Trophoblast cell (in vitro differentiated cells and primary cell): ENCODE measurements around the gene VSX2.

Experiments used
- DNase-seq, 2 donors: peaks; one replicate each; pipeline ENCODE4 v3.0.0-alpha.2; 2016
- H2AFZ ChIP-seq: 2 replicates; pipeline ENCODE4 v1.6.1; 2013; ENCODE audit warnings: low read length, moderate library complexity, mild to moderate bottlenecking; ENCODE audit not compliant: insufficient read depth, poor library complexity
- H2AK5ac ChIP-seq: 2 replicates; pipeline ENCODE4 v1.6.1; 2013; ENCODE audit warnings: mild to moderate bottlenecking, low read length
- H2BK120ac ChIP-seq: 2 replicates; pipeline ENCODE4 v1.6.1; 2013; ENCODE audit warnings: low read length, mild to moderate bottlenecking, moderate library complexity; ENCODE audit not compliant: insufficient read depth, poor library complexity
- H2BK12ac ChIP-seq: 2 replicates; pipeline ENCODE4 v1.6.1; 2013; ENCODE audit warnings: mild to moderate bottlenecking, low read length, moderate library complexity
- H2BK5ac ChIP-seq: 2 replicates; pipeline ENCODE4 v1.6.1; 2013; ENCODE audit warnings: low read length, low read depth, moderate library complexity, mild to moderate bottlenecking; ENCODE audit not compliant: poor library complexity
- H3K14ac ChIP-seq: 2 replicates; pipeline ENCODE4 v1.6.1; 2013; ENCODE audit warnings: mild to moderate bottlenecking, low read length
- H3K18ac ChIP-seq: 2 replicates; pipeline ENCODE4 v1.6.1; 2013; ENCODE audit warnings: mild to moderate bottlenecking, low read length
- H3K23ac ChIP-seq: 2 replicates; pipeline ENCODE4 v1.6.1; 2013; ENCODE audit warnings: low read length
- H3K27ac ChIP-seq: 2 replicates; pipeline ENCODE4 v1.5.1; 2013; ENCODE audit warnings: low read depth, mild to moderate bottlenecking, inconsistent platforms, low read length, moderate library complexity
- H3K27me3 ChIP-seq: 2 replicates; pipeline ENCODE4 v1.6.1; 2013; ENCODE audit warnings: inconsistent platforms, mild to moderate bottlenecking, low read length, moderate library complexity; ENCODE audit not compliant: insufficient read depth
- H3K36me3 ChIP-seq, 2 experiments: 1 replicate in 1 of 2; 2 replicates in 1 of 2; pipeline ENCODE4 v1.6.1; 2013; ENCODE audit warnings: low read length in 2 of 2, mild to moderate bottlenecking in 2 of 2, moderate library complexity in 1 of 2; ENCODE audit not compliant: insufficient read depth in 2 of 2, control insufficient read depth in 1 of 2
- H3K4ac ChIP-seq: 2 replicates; pipeline ENCODE4 v1.6.1; 2013; ENCODE audit warnings: low read depth, mild to moderate bottlenecking, low read length, moderate library complexity
- H3K4me1 ChIP-seq, 2 experiments: 1 replicate in 1 of 2; 2 replicates in 1 of 2; pipeline ENCODE4 v1.6.1; 2013; ENCODE audit warnings: low read length in 2 of 2, mild to moderate bottlenecking in 2 of 2, moderate library complexity in 1 of 2; ENCODE audit not compliant: insufficient read depth in 2 of 2, control insufficient read depth in 1 of 2
- H3K4me2 ChIP-seq: 2 replicates; pipeline ENCODE4 v1.6.1; 2013; ENCODE audit warnings: inconsistent platforms, mild to moderate bottlenecking, low read length, moderate library complexity
- H3K4me3 ChIP-seq: 2 replicates; pipeline ENCODE4 v1.5.1; 2013; ENCODE audit warnings: mild to moderate bottlenecking, low read depth, low read length, inconsistent platforms
- H3K79me1 ChIP-seq: one replicate; pipeline ENCODE4 v1.6.1; 2013; ENCODE audit warnings: low read length
- H3K79me2 ChIP-seq: 2 replicates; pipeline ENCODE4 v1.6.1; 2013; ENCODE audit warnings: low read length, mild to moderate bottlenecking; ENCODE audit not compliant: control insufficient read depth, insufficient read depth, poor library complexity
- H3K9ac ChIP-seq: 2 replicates; pipeline ENCODE4 v1.6.1; 2013; ENCODE audit warnings: mild to moderate bottlenecking, low read length
- H3K9me3 ChIP-seq: 2 replicates; pipeline ENCODE4 v1.6.1; 2013; ENCODE audit warnings: low read depth, mild to moderate bottlenecking, control low read depth, inconsistent platforms, low read length; ENCODE audit not compliant: insufficient read depth
- H4K12ac ChIP-seq: 2 replicates; pipeline ENCODE4 v1.6.1; 2013; ENCODE audit warnings: low read depth, mild to moderate bottlenecking, low read length, moderate library complexity
- H4K8ac ChIP-seq: 2 replicates; pipeline ENCODE4 v1.6.1; 2013; ENCODE audit warnings: low read depth, mild to moderate bottlenecking, low read length, moderate library complexity
- H4K91ac ChIP-seq: one replicate; pipeline ENCODE4 v1.6.1; 2013; ENCODE audit warnings: low read depth, mild to moderate bottlenecking, low read length, moderate library complexity
- WGBS: extraction: QIAGEN DNeasy Blood & Tissue Kit; methylation state at CpG from one replicate; pipeline ENCODE4 v1.1.7; 2013; ENCODE audit warnings: missing lambda C conversion rate; ENCODE audit not compliant: insufficient read length, insufficient coverage; ENCODE audit errors: extremely low coverage; 5-methylcytosine and 5-hydroxymethylcytosine counted together

The VSX2 gene

GRCh38 chr14:74198441-74199234 is 40.6 kb upstream of the VSX2 start:
- H3K4me1 ChIP-seq, result no peaks in the 10 kb centered on the region

GRCh38 chr14:74202113-74202512 is 37.1 kb upstream of the VSX2 start:
- H3K36me3 ChIP-seq, result peaks cover 0 to 5% of the 10 kb centered on the region in 2 experiments
- H4K91ac ChIP-seq, result no peak overlapping the region
- H3K4me2 ChIP-seq, result no peak overlapping the region
- H3K23ac ChIP-seq, result no peak overlapping the region
- H3K4me3 ChIP-seq, result no peak overlapping the region
- no peak for DNase-seq
- H2BK5ac ChIP-seq, result no peak overlapping the region
- H3K4me1 ChIP-seq, result no peaks in the 10 kb centered on the region
- no peak overlapping the region for H3K4ac ChIP-seq
- H3K79me2 ChIP-seq, result no peaks in the 10 kb centered on the region
- H2AK5ac ChIP-seq, result no peak overlapping the region
- H3K9me3 ChIP-seq, result no peaks in the 10 kb centered on the region
- no peak overlapping the region for H4K12ac ChIP-seq
- H2AFZ ChIP-seq, result no peak overlapping the region
- H4K8ac ChIP-seq, result no peak overlapping the region
- no peak overlapping the region for H3K18ac ChIP-seq
- no peak overlapping the region for H3K27ac ChIP-seq
- H3K14ac ChIP-seq, result no peak overlapping the region
- H2BK12ac ChIP-seq, result no peak overlapping the region
- no peak overlapping the region for H3K9ac ChIP-seq
- no peak overlapping the region for H2BK120ac ChIP-seq
- no peaks in the 10 kb centered on the region for H3K79me1 ChIP-seq
- H3K27me3 ChIP-seq, result no peaks in the 10 kb centered on the region

More at GRCh38 chr14:74198441-74199234, 40.6 kb upstream of the VSX2 start:
- WGBS, result no CpG with 5 or more reads among the region's 7 CpGs
- H4K91ac ChIP-seq, result no peak overlapping the region
- no peak overlapping the region for H4K8ac ChIP-seq
- no peak overlapping the region for H2AFZ ChIP-seq
- no peak overlapping the region for H3K23ac ChIP-seq
- no peaks in the 10 kb centered on the region for H3K79me2 ChIP-seq
- H2BK12ac ChIP-seq, result no peak overlapping the region
- no peak overlapping the region for H2AK5ac ChIP-seq
- DNase-seq, result no peak
- no peaks in the 10 kb centered on the region for H3K9me3 ChIP-seq
- H3K4ac ChIP-seq, result no peak overlapping the region
- no peak overlapping the region for H2BK120ac ChIP-seq
- no peak overlapping the region for H3K4me2 ChIP-seq
- no peaks in the 10 kb centered on the region for H3K27me3 ChIP-seq
- no peak overlapping the region for H3K4me3 ChIP-seq
- H3K27ac ChIP-seq, result no peak overlapping the region
- H3K79me1 ChIP-seq, result no peaks in the 10 kb centered on the region
- H4K12ac ChIP-seq, result no peak overlapping the region
- H3K14ac ChIP-seq, result no peak overlapping the region
- H2BK5ac ChIP-seq, result no peak overlapping the region
- peaks cover 0 to 3% of the 10 kb centered on the region in 2 experiments for H3K36me3 ChIP-seq
- H3K18ac ChIP-seq, result no peak overlapping the region
- no peak overlapping the region for H3K9ac ChIP-seq

GRCh38 chr14:74203639-74204038 is 35.6 kb upstream of the VSX2 start:
- Histone ChIP-seq H2AK5ac (no peak overlapping the region), H3K27ac (no peak overlapping the region), H3K9me3 (no peaks in the 10 kb centered on the region)

GRCh38 chr14:74204491-74204890 is 34.8 kb upstream of the VSX2 start:
- H4K91ac ChIP-seq, result no peak overlapping the region
- no peaks in the 10 kb centered on the region for H3K9me3 ChIP-seq
- H3K27ac ChIP-seq, result no peak overlapping the region
- H3K27me3 ChIP-seq, result no peaks in the 10 kb centered on the region
- H3K23ac ChIP-seq, result no peak overlapping the region
- H3K18ac ChIP-seq, result no peak overlapping the region
- H2BK120ac ChIP-seq, result no peak overlapping the region
- no peak overlapping the region for H3K4ac ChIP-seq
- H3K14ac ChIP-seq, result no peak overlapping the region
- DNase-seq, result no peak
- no peak overlapping the region for H3K4me3 ChIP-seq
- WGBS, result no CpG with 5 or more reads among the region's 6 CpGs
- H3K79me2 ChIP-seq, result no peaks in the 10 kb centered on the region
- H3K36me3 ChIP-seq, result peaks cover 0 to 3% of the 10 kb centered on the region in 2 experiments
- no peak overlapping the region for H3K9ac ChIP-seq
- no peak overlapping the region for H2BK5ac ChIP-seq
- no peaks in the 10 kb centered on the region for H3K79me1 ChIP-seq
- no peak overlapping the region for H2AFZ ChIP-seq
- H2AK5ac ChIP-seq, result no peak overlapping the region
- H3K4me2 ChIP-seq, result no peak overlapping the region
- H3K4me1 ChIP-seq, result no peaks in the 10 kb centered on the region
- H4K8ac ChIP-seq, result no peak overlapping the region
- H2BK12ac ChIP-seq, result no peak overlapping the region
- H4K12ac ChIP-seq, result no peak overlapping the region

More at GRCh38 chr14:74203639-74204038, 35.6 kb upstream of the VSX2 start:
- no CpG with 5 or more reads among the region's 8 CpGs for WGBS
- H3K36me3 ChIP-seq, result peaks cover 0 to 5% of the 10 kb centered on the region in 2 experiments
- H2BK120ac ChIP-seq, result no peak overlapping the region
- no peak overlapping the region for H2BK12ac ChIP-seq
- no peaks in the 10 kb centered on the region for H3K27me3 ChIP-seq
- no peak overlapping the region for H2BK5ac ChIP-seq
- H3K79me2 ChIP-seq, result no peaks in the 10 kb centered on the region
- no peak overlapping the region for H3K9ac ChIP-seq
- no peak overlapping the region for H3K23ac ChIP-seq
- H3K4me3 ChIP-seq, result no peak overlapping the region
- H2AFZ ChIP-seq, result no peak overlapping the region
- no peak overlapping the region for H4K12ac ChIP-seq
- DNase-seq, result no peak
- no peak overlapping the region for H3K18ac ChIP-seq
- H4K8ac ChIP-seq, result no peak overlapping the region
- H3K14ac ChIP-seq, result no peak overlapping the region
- no peaks in the 10 kb centered on the region for H3K4me1 ChIP-seq
- no peak overlapping the region for H3K4me2 ChIP-seq
- no peak overlapping the region for H3K4ac ChIP-seq
- H3K79me1 ChIP-seq, result no peaks in the 10 kb centered on the region
- no peak overlapping the region for H4K91ac ChIP-seq
